Mammary microvascular endothelial cell (primary cell): ENCODE results near the gene ZNF665. TPM values are rescaled to one million over a fixed set of nuclear protein-coding genes. Genes with fewer than 3 reads are reported as not detected.

Experiments used
- total RNA-seq: library from RNA; depleted of rRNA; stranded (reverse); fragments of >200 nt; gene quantifications from 2 replicates; pipeline ENCODE4 v1.2.3, GENCODE V29; 2015

The ZNF665 gene
- 1.7 and 6.7 TPM in 2 replicates for total RNA-seq

GRCh38 chr19:53192771-53193534, at the start of gene ZNF665:
Gene ZNF665 (minus strand): TSS chr19:53193358. CDS start chr19:53182898, 10,460 bp downstream.

GRCh38 chr19:53132141-53132991, 60.8 kb downstream of the ZNF665 start, which contains the start of gene ZNF415:
Gene ZNF415 (minus strand): TSS chr19:53132910. CDS start chr19:53122676, 10,234 bp downstream.

Other genes starting within 250 kb of the ZNF665 start
- 4.7 and 5.0 TPM in 2 replicates for gene ZNF816, start 230.5 kb downstream of the ZNF665 start, total RNA-seq
- gene ERVV-1, start 179.4 kb downstream of the ZNF665 start, total RNA-seq: not detected in 2 replicates
- not detected in 2 replicates for gene ERVV-2, start 148.6 kb downstream of the ZNF665 start, total RNA-seq
- gene ZNF160, start 89.9 kb downstream of the ZNF665 start, total RNA-seq: 13.2 and 17.8 TPM in 2 replicates
- 4.8 and 5.3 TPM in 2 replicates for gene ZNF415, start 60.4 kb downstream of the ZNF665 start, total RNA-seq
- gene ZNF347, start 34.3 kb downstream of the ZNF665 start, total RNA-seq: 10.1 and 10.6 TPM in 2 replicates
- 11.7 and 15.5 TPM in 2 replicates for gene ZNF677, start 61.5 kb upstream of the ZNF665 start, total RNA-seq
- gene VN1R2, start 64.9 kb upstream of the ZNF665 start, total RNA-seq: not detected in 2 replicates
- not detected in 2 replicates for gene VN1R4, start 74.4 kb upstream of the ZNF665 start, total RNA-seq
- gene ZNF845, start 140.4 kb upstream of the ZNF665 start, total RNA-seq: 5.1 and 6.3 TPM in 2 replicates
- 3.3 and 4.2 TPM in 2 replicates for gene ZNF525, start 172.3 kb upstream of the ZNF665 start, total RNA-seq
- gene ZNF765, start 201.8 kb upstream of the ZNF665 start, total RNA-seq: 6.8 and 9.0 TPM in 2 replicates
- gene ZNF761, start 238.6 kb upstream of the ZNF665 start, total RNA-seq: 7.0 TPM in 2 replicates